IPS-18a (cell line): ENCODE measurements around the gene PPHLN1.
A peak's percentile ranks its signal among the peaks of the same experiment; 100 is the strongest.
"Not testable (repeated sequence)": the region's sequence is repeated elsewhere in the genome, so short reads cannot be mapped to it uniquely, and the experiment has no call there.

Experiments
- H3K27ac ChIP-seq: one replicate; pipeline ENCODE4 v1.5.1; 2013; ENCODE audit warnings: low read length
- H3K27me3 ChIP-seq: one replicate; pipeline ENCODE4 v1.6.1; 2013; ENCODE audit warnings: mild to moderate bottlenecking, low read length; ENCODE audit not compliant: control insufficient read depth, insufficient read depth
- H3K36me3 ChIP-seq: one replicate; pipeline ENCODE4 v1.6.1; 2013; ENCODE audit warnings: low read depth, low read length; ENCODE audit not compliant: control insufficient read depth
- H3K4me1 ChIP-seq: one replicate; pipeline ENCODE4 v1.6.1; 2013; ENCODE audit warnings: low read depth, low read length; ENCODE audit not compliant: control insufficient read depth
- H3K4me3 ChIP-seq: one replicate; pipeline ENCODE4 v1.5.1; 2013; ENCODE audit warnings: low read length
- H3K9ac ChIP-seq: one replicate; pipeline ENCODE4 v1.6.1; 2013; ENCODE audit warnings: mild to moderate bottlenecking, low read length, moderate library complexity
- H3K9me3 ChIP-seq: one replicate; pipeline ENCODE4 v1.6.1; 2013; ENCODE audit warnings: low read depth, low read length; ENCODE audit not compliant: control insufficient read depth

PPHLN1 gene

DNA sequence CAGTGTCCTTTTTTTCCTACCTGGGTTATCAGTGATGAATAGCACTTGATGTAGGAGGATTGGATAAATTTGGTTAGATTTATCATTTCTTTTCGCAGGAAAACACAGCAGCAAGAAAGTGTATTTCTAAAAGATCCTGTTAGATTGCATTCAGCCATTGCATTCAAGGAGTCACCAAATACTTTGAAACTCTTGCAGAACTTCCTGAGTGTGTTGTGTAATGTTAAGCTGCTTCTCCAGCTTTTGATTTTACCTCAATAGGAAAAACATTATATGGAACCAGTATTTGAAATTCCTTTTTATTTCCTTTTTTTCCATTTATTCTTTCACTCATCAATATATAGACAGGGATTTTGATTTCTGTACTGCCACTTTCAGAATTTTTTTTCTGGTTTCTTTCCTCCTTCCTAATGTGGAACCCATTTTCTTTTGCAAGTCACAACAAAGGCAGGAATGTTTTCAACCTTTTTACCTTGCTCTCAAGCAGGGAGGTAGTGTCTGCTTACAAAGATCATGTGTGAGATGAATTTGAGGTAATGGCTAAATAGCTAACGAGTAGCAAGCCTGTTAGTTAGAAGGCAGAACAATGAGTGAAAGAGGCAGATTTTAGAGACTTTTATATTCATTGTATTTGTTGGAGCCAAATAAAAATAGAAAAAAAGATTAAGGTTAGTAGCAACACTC, 56.2 kb downstream of the PPHLN1 start:
- Histone ChIP-seq H3K36me3 (no peaks in the 10 kb centered on the region), H3K4me3 (no peak overlapping the region), H3K4me1 (peaks cover 10% of the 10 kb centered on the region), H3K27ac (peak overlapping the region; percentile 81), H3K9me3 (no peaks in the 10 kb centered on the region), H3K9ac (no peak overlapping the region), H3K27me3 (no peaks in the 10 kb centered on the region)

- no peak overlapping the region for H3K27ac ChIP-seq
- no peak overlapping the region for H3K9ac ChIP-seq
- H3K4me1 ChIP-seq = peaks cover 10% of the 10 kb centered on the region
- no peaks in the 10 kb centered on the region for H3K9me3 ChIP-seq
- H3K4me3 ChIP-seq = no peak overlapping the region
- H3K36me3 ChIP-seq = peaks cover 7% of the 10 kb centered on the region
- no peaks in the 10 kb centered on the region for H3K27me3 ChIP-seq
Observed at GRCh38 chr12:42385326-42385841, 59.4 kb downstream of the PPHLN1 start.

DNA sequence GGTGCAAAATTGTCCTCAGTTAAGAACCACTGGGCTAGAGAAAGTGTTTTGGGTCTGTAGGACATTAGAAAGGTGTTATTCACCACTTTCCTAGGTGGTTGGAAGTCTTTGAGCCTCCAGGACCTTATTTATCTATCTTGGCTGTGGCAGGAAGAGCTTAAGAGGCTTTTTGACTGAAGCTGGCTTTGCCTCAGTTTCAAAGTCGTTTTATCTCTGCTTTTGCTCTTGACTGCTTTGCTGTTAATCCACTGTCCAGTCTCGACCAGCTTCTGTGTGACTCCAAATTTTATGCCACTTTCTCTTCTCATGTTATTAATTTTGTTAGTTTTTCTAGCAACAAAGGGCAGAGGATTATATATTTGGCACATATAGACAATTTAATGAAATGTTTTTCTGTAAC, 60.3 kb downstream of the PPHLN1 start:
- no peak overlapping the region for H3K9ac ChIP-seq
- peaks cover 7% of the 10 kb centered on the region for H3K36me3 ChIP-seq
- no peaks in the 10 kb centered on the region for H3K27me3 ChIP-seq
- no peak overlapping the region for H3K4me3 ChIP-seq
- H3K9me3 ChIP-seq = no peaks in the 10 kb centered on the region
- peaks cover 10% of the 10 kb centered on the region for H3K4me1 ChIP-seq
- no peak overlapping the region for H3K27ac ChIP-seq

GRCh38 chr12:42388086-42388485, 62.1 kb downstream of the PPHLN1 start:
- H3K9me3 ChIP-seq, H3K27ac ChIP-seq, H3K9ac ChIP-seq, H3K4me1 ChIP-seq, H3K36me3 ChIP-seq, H3K27me3 ChIP-seq, H3K4me3 ChIP-seq: not testable (repeated sequence)

DNA sequence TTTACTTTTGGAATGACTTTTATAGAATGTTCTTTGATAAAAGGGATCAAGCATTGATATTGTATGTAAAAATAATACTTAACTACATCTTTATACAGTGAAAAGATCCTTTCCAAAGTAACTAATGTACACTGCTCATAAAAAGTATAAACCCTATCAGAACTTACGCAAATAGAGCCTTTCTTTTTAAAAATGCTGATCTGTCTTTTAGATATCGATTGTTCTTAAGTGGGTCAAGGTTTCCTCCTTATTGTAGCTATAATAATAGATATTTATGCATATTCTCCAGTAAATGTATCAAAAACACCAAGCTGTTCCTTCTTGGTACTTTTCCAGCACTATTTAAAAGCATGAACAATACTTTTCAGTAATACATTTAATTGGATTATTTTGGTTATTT, 68.5 kb downstream of the PPHLN1 start:
- Histone ChIP-seq H3K9me3 (no peaks in the 10 kb centered on the region), H3K36me3 (peaks cover 20% of the 10 kb centered on the region), H3K27me3 (no peaks in the 10 kb centered on the region), H3K4me1 (no peaks in the 10 kb centered on the region), H3K27ac (no peak overlapping the region), H3K9ac (no peak overlapping the region), H3K4me3 (no peak overlapping the region)

- Histone ChIP-seq H3K9ac (no peak overlapping the region), H3K4me1 (no peaks in the 10 kb centered on the region), H3K27me3 (no peaks in the 10 kb centered on the region), H3K4me3 (no peak overlapping the region), H3K27ac (no peak overlapping the region), H3K36me3 (peaks cover 20% of the 10 kb centered on the region), H3K9me3 (no peaks in the 10 kb centered on the region)
Observed at GRCh38 chr12:42396473-42397259, 70.7 kb downstream of the PPHLN1 start.

DNA sequence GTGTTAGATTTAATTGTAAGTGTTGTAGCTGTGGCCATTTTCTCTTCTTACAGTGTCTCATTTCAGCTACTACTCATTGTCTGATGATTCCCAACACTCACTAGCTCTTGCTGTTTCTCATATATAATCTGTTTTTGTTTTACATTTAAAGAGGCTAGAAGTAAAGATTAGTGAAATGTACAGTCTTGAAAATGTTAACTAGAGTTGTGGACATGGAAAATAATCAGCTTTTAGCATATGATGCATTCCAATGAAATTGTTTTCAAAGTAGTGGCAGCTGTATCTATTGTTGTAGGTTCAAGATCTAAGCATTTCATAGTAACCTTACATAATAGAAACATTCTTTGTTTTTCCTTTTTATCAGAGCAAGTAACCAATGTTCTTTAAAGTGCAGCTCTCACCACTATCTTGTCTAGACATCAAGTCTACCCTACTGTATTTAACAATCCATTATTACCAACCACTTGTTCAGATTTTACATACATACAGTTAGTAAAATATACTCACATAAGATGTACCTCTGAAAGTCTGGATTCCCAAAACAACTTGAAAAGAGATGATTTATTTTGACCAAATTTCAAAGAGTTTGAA, 76.9 kb downstream of the PPHLN1 start:
- H3K36me3 ChIP-seq = peaks cover 18% of the 10 kb centered on the region
- H3K9me3 ChIP-seq = no peaks in the 10 kb centered on the region
- H3K27me3 ChIP-seq = no peaks in the 10 kb centered on the region
- H3K4me1 ChIP-seq = no peaks in the 10 kb centered on the region
- no peak overlapping the region for H3K27ac ChIP-seq
- H3K4me3 ChIP-seq = no peak overlapping the region
- no peak overlapping the region for H3K9ac ChIP-seq

- Histone ChIP-seq H3K9me3 (no peaks in the 10 kb centered on the region), H3K4me1 (no peaks in the 10 kb centered on the region), H3K36me3 (peaks cover 8% of the 10 kb centered on the region), H3K27me3 (no peaks in the 10 kb centered on the region), H3K4me3 (no peak overlapping the region), H3K27ac (no peak overlapping the region), H3K9ac (no peak overlapping the region)
Observed at GRCh38 chr12:42407306-42407705, 81.3 kb downstream of the PPHLN1 start.

DNA sequence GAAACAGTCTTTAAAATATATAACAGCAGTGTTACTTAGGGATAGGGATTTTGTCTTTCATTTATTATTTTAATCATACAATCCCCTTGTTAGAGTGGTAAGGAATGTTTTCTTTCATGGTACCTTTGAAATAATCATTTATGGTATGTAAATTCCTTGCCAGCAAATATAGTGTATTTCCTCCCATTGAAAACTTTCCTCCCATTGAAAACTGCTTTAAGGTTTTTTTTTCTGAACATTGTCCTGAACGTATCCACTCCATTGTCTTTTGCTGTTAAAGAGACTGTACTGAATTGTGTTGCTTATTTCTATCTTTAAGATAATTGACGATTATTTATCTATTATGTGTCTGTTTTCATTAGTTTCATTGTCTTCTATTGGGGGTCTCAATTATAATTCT, 83.5 kb downstream of the PPHLN1 start:
- H3K36me3 ChIP-seq = no peaks in the 10 kb centered on the region
- H3K27me3 ChIP-seq = no peaks in the 10 kb centered on the region
- no peaks in the 10 kb centered on the region for H3K4me1 ChIP-seq
- H3K27ac ChIP-seq = no peak overlapping the region
- no peak overlapping the region for H3K9ac ChIP-seq
- no peaks in the 10 kb centered on the region for H3K9me3 ChIP-seq
- H3K4me3 ChIP-seq = no peak overlapping the region

- no peak overlapping the region for H3K27ac ChIP-seq
- no peaks in the 10 kb centered on the region for H3K9me3 ChIP-seq
- H3K36me3 ChIP-seq = no peaks in the 10 kb centered on the region
- H3K4me1 ChIP-seq = no peaks in the 10 kb centered on the region
- H3K4me3 ChIP-seq = no peak overlapping the region
- no peaks in the 10 kb centered on the region for H3K27me3 ChIP-seq
- H3K9ac ChIP-seq = no peak overlapping the region
Observed at GRCh38 chr12:42410340-42410739, 84.4 kb downstream of the PPHLN1 start.

- Histone ChIP-seq H3K27ac (no peak overlapping the region), H3K27me3 (no peaks in the 10 kb centered on the region), H3K4me1 (no peaks in the 10 kb centered on the region), H3K4me3 (no peak overlapping the region), H3K9ac (no peak overlapping the region), H3K9me3 (no peaks in the 10 kb centered on the region), H3K36me3 (no peaks in the 10 kb centered on the region)
Observed at GRCh38 chr12:42420395-42420794, 94.4 kb downstream of the PPHLN1 start.
